GDM1 (cell line): ENCODE measurements around the gene NKG7.

Experiments
- DNase-seq: peaks from one replicate; lab custom pipeline; 2025; lab: John Stamatoyannopoulos, UW

Gene NKG7

GRCh38 chr19:51391073-51391611 lies 18.7 kb upstream of the NKG7 start:
- no peak for DNase-seq

- DNase-seq: no peak
Observed at GRCh38 chr19:51389143-51389542, 16.7 kb upstream of the NKG7 start.

DNA sequence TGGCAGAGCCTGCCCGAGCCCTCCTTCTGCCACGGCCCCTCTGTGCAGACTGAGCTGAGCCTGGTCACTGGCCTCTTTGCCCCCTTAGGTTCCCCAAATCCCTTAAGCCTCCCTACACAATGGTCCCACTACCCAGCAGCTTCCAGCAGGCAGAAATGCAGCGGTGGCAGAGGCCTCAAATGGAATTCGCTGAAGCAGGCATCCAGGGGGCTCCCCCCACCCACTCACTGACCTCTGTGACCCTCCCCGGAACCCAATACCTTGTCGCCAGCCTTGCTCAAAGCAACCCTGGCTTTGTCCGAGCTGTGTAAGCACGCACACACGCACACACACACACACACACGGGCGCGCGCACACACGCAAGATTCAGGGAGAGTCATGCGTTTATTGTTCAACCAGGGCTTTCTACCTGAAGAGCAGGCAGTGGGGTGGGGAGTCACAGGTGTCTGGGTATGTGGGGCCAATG lies 15.5 kb upstream of the NKG7 start, which contains the start of gene LIM2:
TSS of gene LIM2 (minus strand) at position 51 of the 466 bp plus-strand sequence. CDS start 531 bp downstream, outside the sequence.
- no peak for DNase-seq

DNA sequence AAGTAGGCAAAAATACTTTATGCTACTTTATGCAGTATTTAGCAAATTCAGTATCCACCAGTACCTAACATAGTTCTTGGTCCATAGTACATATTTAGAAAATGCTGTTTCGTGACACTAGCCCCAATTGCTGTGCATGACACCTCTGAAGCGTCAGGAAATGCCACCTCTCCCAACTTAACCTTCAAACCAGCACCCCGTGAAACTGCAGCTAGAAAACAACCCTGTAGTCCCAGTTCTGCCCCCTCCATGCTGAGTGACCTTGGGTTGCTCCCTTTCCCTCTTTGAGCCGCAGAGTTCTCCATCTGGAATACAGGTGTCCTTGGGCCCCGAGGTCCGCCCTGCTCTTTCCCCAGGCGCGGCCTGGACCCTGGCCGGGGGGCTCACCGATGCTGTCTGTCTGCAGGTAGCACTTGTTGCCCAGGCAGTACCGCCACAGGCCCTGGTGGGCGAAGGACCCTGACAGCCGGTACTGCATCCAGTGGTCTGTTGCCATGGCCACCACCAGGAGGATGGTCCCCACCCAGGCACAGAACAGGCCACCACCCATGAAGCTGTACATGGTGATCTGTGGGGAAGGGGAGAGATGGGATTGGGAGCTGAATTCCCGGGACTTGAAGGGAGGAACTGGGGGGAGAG lies 14.5 kb upstream of the NKG7 start:
- no peak for DNase-seq

GRCh38 chr19:51382004-51382403 lies 9.6 kb upstream of the NKG7 start:
- no peak for DNase-seq

GRCh38 chr19:51380379-51380778 lies 7.9 kb upstream of the NKG7 start:
- DNase-seq: no peak

- DNase-seq: no peak
Observed at GRCh38 chr19:51377422-51377821, 5.0 kb upstream of the NKG7 start.

- peak; percentile 82 for DNase-seq
Observed at GRCh38 chr19:51375504-51376221, 3.2 kb upstream of the NKG7 start.

DNA sequence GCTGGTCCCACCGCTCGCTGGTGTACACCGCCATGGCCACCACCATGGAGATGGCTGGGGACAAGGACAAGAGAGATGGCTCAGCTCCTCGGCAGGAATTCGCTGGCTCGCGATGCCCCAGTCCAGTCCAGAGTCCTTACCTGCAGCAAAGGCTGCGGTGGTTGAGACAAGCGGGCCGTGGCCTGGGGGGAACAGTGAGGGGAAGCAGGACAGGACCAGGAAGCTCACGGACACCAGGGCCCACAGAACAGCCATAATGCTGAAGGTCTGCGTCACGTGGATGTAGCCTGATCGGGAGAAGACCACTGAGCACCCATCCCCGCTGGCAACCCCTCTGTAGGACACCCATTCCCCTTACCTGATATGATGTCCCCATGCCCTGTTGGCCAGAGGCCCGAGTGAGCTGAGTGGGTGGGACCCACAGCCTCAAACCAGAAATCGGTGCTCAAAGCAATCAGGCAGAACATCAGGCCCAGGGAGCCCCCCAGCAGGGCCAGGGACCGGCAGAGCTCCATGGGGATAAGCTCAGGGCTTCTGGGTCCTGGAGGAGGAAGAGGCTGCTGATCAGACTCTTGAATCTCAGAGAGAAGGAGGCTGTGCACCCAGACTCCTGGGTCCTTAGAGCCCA lies 319 bp downstream of the NKG7 start:
- no peak for DNase-seq

DNA sequence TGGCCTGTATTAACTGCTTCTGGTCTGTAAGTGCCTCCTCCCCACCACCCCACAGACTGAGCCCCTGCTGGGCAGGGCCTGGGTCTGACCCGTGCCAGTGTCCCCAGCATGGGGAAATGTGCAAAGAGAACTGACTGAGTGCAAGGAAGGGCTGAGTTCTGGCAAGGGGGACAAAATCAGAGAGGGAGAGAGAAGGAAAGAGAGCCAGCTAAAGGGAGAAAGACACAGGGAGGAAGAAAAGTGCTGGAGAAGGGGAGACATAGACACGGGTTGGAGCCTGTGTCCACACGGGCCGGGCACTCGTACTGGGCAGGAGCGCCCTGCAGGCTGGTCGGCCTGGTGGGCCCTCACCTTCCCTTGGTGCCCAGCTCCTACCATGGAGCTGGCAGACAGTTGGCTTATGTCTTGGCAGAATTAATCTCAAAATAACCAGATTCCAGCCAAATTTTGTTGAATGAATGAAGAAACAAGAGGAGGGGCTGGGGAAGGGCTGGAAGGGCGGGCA lies 1.2 kb downstream of the NKG7 start:
- DNase-seq: no peak

GRCh38 chr19:51370230-51370629 lies 2.2 kb downstream of the NKG7 start:
- DNase-seq: no peak

- peak; percentile 69 for DNase-seq
Observed at GRCh38 chr19:51368366-51369282, 3.8 kb downstream of the NKG7 start, which contains the start of gene CLDND2. CLDND2 (minus strand) TSS chr19:51369003; CDS start chr19:51368577, 426 bp downstream.

- peak; percentile 99 for DNase-seq
Observed at GRCh38 chr19:51367565-51368365, 4.7 kb downstream of the NKG7 start.

GRCh38 chr19:51367255-51367564 lies 5.2 kb downstream of the NKG7 start:
- no peak for DNase-seq

DNA sequence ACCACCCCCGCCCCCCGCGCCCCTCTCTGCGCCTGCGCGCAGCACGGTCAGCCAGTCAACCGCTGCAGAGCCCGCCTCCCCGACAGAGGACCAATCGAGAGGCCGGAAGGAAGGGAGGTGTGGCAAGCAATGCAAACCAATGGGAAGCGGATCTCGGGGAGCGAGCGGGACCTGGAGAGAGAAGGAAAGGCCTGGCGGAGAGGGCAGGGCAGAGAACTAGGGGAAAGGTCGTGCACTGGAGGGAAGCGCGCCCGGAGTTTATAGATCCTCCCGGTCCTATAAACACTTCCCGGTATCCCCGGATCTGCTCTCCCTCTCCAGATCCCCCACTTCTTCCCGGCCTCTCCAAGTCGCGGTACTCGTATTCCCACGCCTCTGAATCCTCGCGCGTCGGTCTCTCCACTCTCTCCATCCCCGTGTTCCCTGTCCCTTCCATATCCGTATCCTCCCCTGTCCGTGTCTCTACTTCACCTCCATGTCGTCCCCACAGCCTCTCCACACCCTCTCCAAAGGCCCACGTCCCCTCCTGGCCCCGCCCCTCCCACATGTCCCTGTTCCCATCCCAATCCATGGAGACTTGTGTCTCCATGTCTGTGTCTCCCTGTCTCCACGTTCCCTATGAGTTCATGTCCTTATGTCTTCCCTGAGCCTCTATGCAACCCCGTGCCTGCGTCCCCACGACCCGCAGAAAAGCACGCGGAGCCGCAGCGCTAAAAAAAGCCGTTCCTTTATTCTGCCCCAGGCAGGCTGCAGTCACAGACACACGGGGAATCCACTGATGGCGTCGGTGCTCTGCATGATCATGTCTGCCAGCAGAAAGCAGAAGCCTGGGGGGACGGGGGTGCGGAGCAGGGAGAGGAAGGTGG lies 5.8 kb downstream of the NKG7 start:
- DNase-seq: peak; percentile 97

- no peak for DNase-seq
Observed at GRCh38 chr19:51365965-51366388, 6.5 kb downstream of the NKG7 start, which contains the start of gene ETFB. ETFB (minus strand) TSS chr19:51366388; CDS start chr19:51366326, 62 bp downstream.

- no peak for DNase-seq
Observed at GRCh38 chr19:51365211-51365964, 7.1 kb downstream of the NKG7 start.

- no peak for DNase-seq
Observed at GRCh38 chr19:51364200-51365106, 8.0 kb downstream of the NKG7 start.
